NAMALWA (cell line): ENCODE results near the gene MMP24OS.
A peak's percentile ranks its signal among the peaks of the same experiment; 100 is the strongest.

Experiments
- DNase-seq: peaks from one replicate; pipeline ENCODE4 v3.0.0-alpha.2; 2015; ENCODE audit warnings: low spot score

Gene MMP24OS

DNA sequence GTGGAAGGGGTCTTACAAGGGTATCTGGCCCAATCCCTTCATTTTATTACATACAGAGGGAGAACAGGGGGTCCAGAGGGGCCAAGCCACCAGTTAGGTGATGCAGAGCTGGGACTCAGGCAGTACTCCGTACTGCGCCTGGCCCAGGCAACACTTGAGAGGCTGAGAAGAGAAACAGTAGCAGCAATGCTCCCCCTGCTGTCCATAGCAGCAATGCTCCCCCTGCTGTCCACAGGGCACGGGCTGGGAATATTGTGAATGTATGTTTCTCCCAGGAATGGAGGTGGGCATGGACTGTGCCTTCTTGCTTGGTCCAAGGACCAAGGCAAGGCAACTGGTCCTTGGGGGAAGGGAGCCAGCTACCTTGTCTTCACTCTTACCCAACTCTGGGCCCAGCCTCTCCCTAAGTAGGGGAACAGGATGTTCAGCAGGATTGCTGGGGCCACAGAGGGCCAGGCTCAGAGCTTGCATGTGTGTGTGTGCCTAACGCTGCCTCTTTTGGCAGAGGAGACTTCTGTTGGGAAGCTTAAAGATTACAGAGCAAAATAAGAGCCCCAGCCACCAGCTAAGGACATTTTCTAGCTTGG, 29.1 kb upstream of the MMP24OS start:
- DNase-seq: peak; percentile 58

GRCh38 chr20:35305682-35306556, 28.0 kb upstream of the MMP24OS start:
- no peak for DNase-seq

GRCh38 chr20:35304956-35305355, 27.0 kb upstream of the MMP24OS start:
- DNase-seq: no peak

GRCh38 chr20:35303735-35304491, 26.0 kb upstream of the MMP24OS start:
- peak; percentile 91 for DNase-seq

DNA sequence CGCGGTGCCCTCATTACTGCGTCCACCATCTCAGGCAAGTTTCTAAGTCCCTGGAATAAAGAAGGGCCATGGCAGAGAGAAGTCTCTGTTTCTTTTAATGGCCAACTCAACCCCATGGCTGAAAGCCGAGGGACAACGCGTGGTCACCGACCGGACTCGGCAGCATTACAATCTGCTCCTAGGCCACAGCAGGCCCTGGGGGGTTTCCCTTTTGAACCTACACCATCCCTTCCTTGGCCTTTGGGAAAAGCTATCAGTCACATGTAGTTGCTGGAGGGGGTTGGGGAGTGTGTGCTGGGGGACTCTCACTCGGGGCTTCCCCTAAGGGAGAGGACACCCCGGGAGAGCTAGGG, 25.4 kb upstream of the MMP24OS start:
- no peak for DNase-seq

DNA sequence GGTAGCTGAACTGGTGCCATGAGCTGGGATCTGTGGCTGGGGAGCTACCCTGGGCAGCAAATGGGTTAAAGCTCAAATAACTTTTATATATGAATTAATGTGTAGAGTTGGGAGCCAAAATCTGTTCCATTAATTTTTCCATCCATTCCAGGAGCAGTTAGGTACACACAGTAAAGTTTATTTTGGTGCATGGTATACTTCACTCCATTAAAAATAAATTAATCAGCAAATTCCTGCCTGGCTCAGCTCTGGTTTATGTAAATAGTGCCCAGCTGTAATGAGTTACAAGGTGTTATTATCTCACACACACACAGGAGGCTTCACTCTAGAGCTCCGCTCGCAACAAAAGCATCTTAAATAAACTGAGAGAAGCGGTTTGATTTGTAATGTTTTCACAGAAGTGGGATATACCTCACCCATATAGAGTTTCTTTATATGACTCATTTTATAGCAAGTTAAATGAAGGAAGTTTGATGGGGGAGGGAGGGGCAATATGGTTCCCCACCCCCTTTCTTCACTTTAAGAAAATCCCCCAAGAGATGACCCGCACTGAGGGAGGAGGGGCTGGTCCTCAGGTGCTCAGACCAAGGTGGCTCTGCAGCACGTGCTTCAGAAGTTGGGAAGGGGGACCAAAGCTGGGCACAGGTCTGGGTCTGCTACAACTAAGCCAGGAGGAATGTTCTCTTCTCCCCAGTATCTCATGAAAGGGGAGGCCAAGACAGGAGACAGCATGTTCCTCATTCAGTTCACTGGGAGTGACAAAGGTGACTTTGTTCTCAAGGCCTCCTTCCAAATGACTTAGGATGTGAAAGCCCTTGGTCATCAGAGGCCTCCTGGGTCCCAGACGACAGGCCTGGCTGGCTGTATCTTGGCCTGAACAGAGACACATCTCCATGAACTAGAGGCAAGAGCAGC, 24.8 kb upstream of the MMP24OS start:
- no peak for DNase-seq

GRCh38 chr20:35301426-35301825, 23.5 kb upstream of the MMP24OS start:
- DNase-seq: no peak

GRCh38 chr20:35300469-35301262, 22.7 kb upstream of the MMP24OS start:
- DNase-seq: no peak

GRCh38 chr20:35299780-35300179, 21.9 kb upstream of the MMP24OS start:
- DNase-seq: no peak

GRCh38 chr20:35298264-35298663, 20.3 kb upstream of the MMP24OS start:
- DNase-seq: no peak

DNA sequence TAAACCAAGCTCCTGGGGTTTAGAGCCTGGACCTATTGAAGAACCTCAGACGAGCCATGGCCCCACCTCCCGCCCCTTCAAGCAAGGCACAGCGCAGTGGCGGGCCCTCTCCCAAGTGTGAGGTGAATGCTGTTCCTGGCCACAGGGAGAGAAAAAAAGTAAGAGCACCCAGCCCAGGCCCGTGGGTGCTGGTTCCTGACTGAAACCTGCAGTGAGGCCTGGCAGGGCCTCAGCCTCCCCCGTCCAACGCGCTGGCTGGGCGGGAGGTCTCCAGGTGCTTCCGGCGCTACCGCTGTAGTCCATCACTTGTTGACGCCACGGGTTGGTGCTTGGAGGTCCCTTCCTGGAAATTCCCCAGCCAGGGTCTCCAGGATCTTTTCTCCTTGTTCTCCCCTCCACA, 19.8 kb upstream of the MMP24OS start:
- no peak for DNase-seq

GRCh38 chr20:35297155-35297554, 19.2 kb upstream of the MMP24OS start:
- DNase-seq: no peak

- DNase-seq: no peak
Observed at GRCh38 chr20:35296101-35296554, 18.2 kb upstream of the MMP24OS start.

- DNase-seq: no peak
Observed at GRCh38 chr20:35295674-35296073, 17.8 kb upstream of the MMP24OS start.

- no peak for DNase-seq
Observed at GRCh38 chr20:35295058-35295457, 17.1 kb upstream of the MMP24OS start.

DNA sequence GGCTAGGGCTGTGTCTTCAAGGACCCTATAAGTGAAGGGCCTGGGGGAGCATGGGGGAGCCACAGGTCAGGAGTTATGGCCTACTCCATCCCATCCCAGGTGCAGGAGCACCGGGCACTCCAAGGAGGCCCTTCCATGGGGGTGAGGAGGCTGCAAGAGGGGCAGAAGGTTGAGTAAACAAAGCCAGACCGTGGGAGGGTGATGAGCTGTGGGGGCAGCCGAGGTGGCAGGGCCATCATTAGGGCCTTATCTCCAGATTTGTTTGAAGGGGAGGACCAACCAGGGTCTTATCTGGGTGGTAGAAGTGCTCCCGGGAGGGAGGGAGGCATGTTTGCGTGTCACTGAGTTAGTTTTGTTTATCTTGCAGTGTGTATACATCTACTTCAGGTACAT, 16.4 kb upstream of the MMP24OS start:
- DNase-seq: no peak

DNA sequence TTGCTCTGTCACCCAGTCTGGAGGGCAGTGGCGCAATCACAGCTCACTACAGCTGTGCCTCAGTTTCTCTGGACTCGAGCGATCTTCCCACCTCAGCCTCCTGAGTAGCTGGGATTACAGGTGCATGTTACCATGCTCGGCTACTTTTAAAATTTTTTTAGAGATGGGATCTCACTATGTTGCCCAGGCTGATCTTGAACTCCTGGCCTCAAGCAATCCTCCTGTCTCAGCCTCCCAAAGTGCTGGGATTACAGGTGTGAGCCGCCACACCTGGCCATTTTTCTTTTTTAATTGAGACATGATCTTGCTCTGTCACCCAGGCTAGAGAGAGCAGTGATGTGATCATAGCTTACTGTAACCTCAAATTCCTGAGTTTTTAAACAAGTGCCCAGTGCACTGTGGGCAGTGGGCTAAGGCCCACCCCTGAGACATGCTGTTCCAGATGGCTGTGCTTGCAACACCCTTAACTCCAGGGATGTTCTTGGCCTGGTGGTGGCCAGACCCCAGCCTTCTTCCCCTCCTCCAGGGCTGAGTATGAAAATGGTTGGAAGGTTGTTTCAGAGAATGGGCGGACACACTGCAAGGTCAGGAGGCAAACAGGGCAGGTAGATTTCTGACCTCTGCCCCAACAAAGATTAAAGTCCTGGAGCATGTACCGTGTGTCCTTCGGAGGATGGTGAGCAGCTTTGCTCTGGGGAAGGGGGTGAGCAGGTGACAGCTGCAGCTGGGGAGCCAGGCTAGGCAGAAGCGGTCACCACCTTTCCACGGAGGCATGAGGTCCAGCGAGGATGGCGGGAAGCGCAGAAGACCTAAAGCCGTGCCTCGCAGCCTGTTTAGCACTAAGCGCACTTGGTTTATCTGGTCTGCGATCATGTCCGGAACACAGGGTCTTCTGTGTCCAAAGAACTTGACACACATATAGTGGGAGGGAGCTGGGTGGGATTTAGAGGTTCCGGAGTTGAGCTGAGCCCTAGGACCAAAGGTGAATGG, 15.7 kb upstream of the MMP24OS start:
- no peak for DNase-seq

DNA sequence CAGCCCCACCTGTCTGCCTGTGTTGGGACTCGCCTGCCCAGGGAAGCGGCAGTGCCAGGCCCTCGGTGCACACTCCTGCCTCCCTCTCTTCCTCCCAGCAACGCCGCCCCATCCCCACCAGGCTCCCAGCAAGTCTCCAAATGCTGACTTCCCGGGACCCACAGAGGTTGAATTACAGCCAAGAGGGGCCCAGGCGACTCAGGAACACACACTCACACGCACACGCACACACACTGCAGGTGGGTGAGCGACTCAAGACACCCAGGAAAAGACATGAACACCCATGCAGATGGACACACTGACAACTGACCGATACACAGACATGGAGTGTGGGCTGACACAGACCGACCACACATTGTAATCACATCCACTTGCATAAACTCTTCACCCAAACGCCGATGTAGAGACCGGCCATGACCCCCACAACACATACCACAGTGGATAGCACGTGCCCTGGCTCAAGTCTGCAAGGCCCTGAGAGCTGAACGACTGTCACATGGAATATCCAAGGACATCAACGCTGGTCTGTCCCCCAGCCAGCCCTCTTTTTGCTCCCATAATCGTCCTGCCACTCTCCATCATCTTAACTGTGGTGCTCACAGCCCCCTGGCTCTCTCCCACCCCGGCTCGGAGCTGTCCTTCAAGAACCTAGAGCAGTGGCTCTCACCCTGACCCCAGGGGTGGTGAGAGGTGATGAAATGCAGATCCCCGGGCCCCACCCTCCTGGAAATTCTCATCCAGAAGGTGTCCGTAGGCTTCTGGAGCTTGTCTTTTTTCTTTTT, 14.8 kb upstream of the MMP24OS start:
- DNase-seq: no peak
